ENCODE measurements around the gene PSORS1C1. TPM values are rescaled to one million over a fixed set of nuclear protein-coding genes. Genes with fewer than 3 reads are reported as not detected.
A peak's percentile ranks its signal among the peaks of the same experiment; 100 is the strongest.

PSORS1C1 gene
- total RNA-seq, 6 experiments from 2014 or later, result 0.07 to 0.42 TPM; not detected in 4

DNA sequence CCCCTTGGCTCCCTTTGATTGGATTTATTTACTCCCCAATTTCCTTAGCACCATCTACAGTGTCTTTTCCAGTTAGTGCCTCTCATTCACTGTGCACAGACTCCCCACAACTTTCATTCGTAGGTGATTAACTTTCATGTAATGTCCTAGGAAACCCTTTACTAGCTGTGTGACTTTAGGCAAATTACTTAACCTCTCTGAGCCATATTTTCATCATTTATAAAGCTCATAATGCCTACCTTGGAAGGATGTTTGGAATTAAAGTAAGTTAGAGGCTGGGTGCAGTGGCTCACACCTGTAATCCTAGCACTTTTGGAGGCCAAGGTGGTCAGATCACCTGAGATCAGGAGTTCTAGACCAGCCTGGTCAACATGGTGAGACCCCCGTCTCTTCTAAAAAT lies 22.4 kb upstream of the PSORS1C1 start:
- 65% methylated on average over 1 of the region's 2 CpGs for WGBS (ENCODE audit: insufficient coverage, low coverage, low lambda C conversion rate, missing lambda C conversion rate)
- peaks cover 0 to 3% (median 0%) of the 10 kb centered on the region in 4 donors for H3K4me1 ChIP-seq
- ATAC-seq, result no peak
- no peak for DNase-seq
- H3K4me3 ChIP-seq, result no peak overlapping the region
- no peaks in the 10 kb centered on the region for H3K27me3 ChIP-seq
- no peaks in the 10 kb centered on the region for H3K36me3 ChIP-seq
- no peaks in the 10 kb centered on the region for H3K9me3 ChIP-seq
- no peak for TF ChIP-seq POLR2A (IDR thresholded peaks at IDR 0.05)
- TF ChIP-seq, protein P1, sequence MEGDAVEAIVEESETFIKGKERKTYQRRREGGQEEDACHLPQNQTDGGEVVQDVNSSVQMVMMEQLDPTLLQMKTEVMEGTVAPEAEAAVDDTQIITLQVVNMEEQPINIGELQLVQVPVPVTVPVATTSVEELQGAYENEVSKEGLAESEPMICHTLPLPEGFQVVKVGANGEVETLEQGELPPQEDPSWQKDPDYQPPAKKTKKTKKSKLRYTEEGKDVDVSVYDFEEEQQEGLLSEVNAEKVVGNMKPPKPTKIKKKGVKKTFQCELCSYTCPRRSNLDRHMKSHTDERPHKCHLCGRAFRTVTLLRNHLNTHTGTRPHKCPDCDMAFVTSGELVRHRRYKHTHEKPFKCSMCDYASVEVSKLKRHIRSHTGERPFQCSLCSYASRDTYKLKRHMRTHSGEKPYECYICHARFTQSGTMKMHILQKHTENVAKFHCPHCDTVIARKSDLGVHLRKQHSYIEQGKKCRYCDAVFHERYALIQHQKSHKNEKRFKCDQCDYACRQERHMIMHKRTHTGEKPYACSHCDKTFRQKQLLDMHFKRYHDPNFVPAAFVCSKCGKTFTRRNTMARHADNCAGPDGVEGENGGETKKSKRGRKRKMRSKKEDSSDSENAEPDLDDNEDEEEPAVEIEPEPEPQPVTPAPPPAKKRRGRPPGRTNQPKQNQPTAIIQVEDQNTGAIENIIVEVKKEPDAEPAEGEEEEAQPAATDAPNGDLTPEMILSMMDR (IDR thresholded peaks at IDR 0.05), result no peak
- intact Hi-C loops (cut with DNase I), result no loop called here
- H3K27ac ChIP-seq, result no peak overlapping the region

GRCh38 chr6:31092769-31093505 lies 21.7 kb upstream of the PSORS1C1 start:
- no peak for TF ChIP-seq POLR2A (IDR thresholded peaks at IDR 0.05)
- TF ChIP-seq, protein P1 (IDR thresholded peaks at IDR 0.05), result no peak
- no peaks in the 10 kb centered on the region for H3K9me3 ChIP-seq
- WGBS (ENCODE audit: insufficient coverage, low coverage, low lambda C conversion rate, missing lambda C conversion rate), result 55% methylated on average over 7 of the region's 12 CpGs
- DNase-seq, result no peak
- intact Hi-C loops (cut with DNase I), result no loop called here
- H3K36me3 ChIP-seq, result no peaks in the 10 kb centered on the region
- H3K4me1 ChIP-seq, result no peaks in the 10 kb centered on the region
- H3K27me3 ChIP-seq, result no peaks in the 10 kb centered on the region
- H3K4me3 ChIP-seq, result no peak overlapping the region
- H3K27ac ChIP-seq, result no peak overlapping the region
- ATAC-seq, result no peak

GRCh38 chr6:31094389-31094881 lies 20.2 kb upstream of the PSORS1C1 start:
- peak in 2 of 4 donors; percentile 20 for ATAC-seq
- Histone ChIP-seq H3K4me1 (no peaks in the 10 kb centered on the region), H3K27ac (no peak overlapping the region), H3K27me3 (no peaks in the 10 kb centered on the region), H3K36me3 (no peaks in the 10 kb centered on the region), H3K9me3 (no peaks in the 10 kb centered on the region), H3K4me3 (no peak overlapping the region)
- DNase-seq, result no peak
- TF ChIP-seq, protein P1 (IDR thresholded peaks at IDR 0.05), result no peak
- no peak for TF ChIP-seq POLR2A (IDR thresholded peaks at IDR 0.05)
- WGBS (ENCODE audit: insufficient coverage, low coverage, low lambda C conversion rate, missing lambda C conversion rate), result 29% methylated on average over 1 of the region's 3 CpGs
- intact Hi-C loops (cut with DNase I), result no loop called here

DNA sequence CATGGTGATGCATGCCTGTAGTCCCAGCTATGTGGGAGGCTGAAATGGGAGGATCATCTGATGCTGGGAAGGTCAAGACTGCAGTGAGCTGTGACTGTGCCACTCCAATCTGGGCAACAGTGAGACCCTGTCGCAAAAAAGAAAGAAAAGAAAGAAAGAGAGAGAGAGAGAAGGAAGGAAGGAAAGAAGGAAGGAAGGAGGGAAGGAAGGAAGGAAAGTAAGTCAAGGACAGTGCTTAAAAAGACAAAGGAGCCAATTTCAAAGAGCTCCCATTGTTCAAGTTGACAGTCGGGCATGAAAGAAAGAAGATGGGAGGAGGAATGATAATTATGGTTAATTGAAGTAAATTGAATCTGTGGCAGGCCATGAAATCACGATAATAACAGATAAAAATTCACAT lies 18.4 kb upstream of the PSORS1C1 start:
- H3K27me3 ChIP-seq, result no peaks in the 10 kb centered on the region
- WGBS (ENCODE audit: insufficient coverage, low coverage, low lambda C conversion rate, missing lambda C conversion rate), result 75% methylated on average over 3 of the region's 3 CpGs
- TF ChIP-seq, protein P1 (IDR thresholded peaks at IDR 0.05), result no peak
- TF ChIP-seq POLR2A (IDR thresholded peaks at IDR 0.05), result no peak

More for the DNA sequence above, 18.4 kb upstream of the PSORS1C1 start:
- Histone ChIP-seq H3K36me3 (no peaks in the 10 kb centered on the region), H3K4me1 (no peaks in the 10 kb centered on the region), H3K9me3 (no peaks in the 10 kb centered on the region), H3K4me3 (no peak overlapping the region), H3K27ac (no peak overlapping the region)
- intact Hi-C loops (cut with DNase I), result no loop called here
- ATAC-seq, result no peak
- no peak for DNase-seq
